C4-2B (cell line): ENCODE data around the gene SFXN5.
"Not testable (repeated sequence)": the region's sequence is repeated elsewhere in the genome, so short reads cannot be mapped to it uniquely, and the experiment has no call there.

Source experiments
- ZFX ChIP-seq: fragments of 450-650 bp; IDR thresholded peaks from 2 replicates; pipeline ENCODE4 v1.6.1; 2017
- TF ChIP-seq, protein P1 (sequence below): fragments of 450-650 bp; conservative IDR thresholded peaks from 2 replicates; pipeline ENCODE4 v1.5.1; 2017; ENCODE audit warnings: mild to moderate bottlenecking

DNA sequence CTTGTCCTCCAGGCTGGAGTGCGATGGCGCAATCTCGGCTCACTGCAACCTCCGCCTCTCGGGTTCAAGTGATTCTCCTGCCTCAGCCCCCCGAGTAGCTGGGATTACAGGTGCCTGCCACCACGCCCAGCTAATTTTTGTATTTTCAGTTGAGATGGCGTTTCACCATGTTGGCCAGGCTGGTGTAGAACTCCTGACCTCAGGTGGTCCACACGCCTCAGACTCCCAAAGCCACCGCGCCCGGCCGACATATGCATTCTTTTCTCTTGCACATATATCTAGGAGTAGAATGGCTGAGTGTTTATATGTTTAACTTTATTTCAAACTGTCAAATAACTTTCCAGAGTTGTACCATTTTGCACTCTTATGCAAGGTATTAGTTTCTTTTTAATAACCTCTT lies 164.1 kb downstream of the SFXN5 start:
- TF ChIP-seq, protein P1, sequence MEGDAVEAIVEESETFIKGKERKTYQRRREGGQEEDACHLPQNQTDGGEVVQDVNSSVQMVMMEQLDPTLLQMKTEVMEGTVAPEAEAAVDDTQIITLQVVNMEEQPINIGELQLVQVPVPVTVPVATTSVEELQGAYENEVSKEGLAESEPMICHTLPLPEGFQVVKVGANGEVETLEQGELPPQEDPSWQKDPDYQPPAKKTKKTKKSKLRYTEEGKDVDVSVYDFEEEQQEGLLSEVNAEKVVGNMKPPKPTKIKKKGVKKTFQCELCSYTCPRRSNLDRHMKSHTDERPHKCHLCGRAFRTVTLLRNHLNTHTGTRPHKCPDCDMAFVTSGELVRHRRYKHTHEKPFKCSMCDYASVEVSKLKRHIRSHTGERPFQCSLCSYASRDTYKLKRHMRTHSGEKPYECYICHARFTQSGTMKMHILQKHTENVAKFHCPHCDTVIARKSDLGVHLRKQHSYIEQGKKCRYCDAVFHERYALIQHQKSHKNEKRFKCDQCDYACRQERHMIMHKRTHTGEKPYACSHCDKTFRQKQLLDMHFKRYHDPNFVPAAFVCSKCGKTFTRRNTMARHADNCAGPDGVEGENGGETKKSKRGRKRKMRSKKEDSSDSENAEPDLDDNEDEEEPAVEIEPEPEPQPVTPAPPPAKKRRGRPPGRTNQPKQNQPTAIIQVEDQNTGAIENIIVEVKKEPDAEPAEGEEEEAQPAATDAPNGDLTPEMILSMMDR, result not testable (repeated sequence)
- not testable (repeated sequence) for TF ChIP-seq ZFX
